ENCODE data around the gene RNF40.
A peak's percentile ranks its signal among the peaks of the same experiment; 100 is the strongest.

The RNF40 gene

GRCh38 chr16:30761928-30762902 lies at the start of gene RNF40, which contains the start of gene CFAP119:
RNF40 (plus strand) TSS chr16:30762322; CDS start chr16:30762546, 224 bp downstream.
CFAP119 (minus strand) TSS chr16:30762062; CDS start chr16:30761748, 314 bp downstream.
- DNase-seq (ENCODE audit: low spot score) = peak; percentile 98

DNA sequence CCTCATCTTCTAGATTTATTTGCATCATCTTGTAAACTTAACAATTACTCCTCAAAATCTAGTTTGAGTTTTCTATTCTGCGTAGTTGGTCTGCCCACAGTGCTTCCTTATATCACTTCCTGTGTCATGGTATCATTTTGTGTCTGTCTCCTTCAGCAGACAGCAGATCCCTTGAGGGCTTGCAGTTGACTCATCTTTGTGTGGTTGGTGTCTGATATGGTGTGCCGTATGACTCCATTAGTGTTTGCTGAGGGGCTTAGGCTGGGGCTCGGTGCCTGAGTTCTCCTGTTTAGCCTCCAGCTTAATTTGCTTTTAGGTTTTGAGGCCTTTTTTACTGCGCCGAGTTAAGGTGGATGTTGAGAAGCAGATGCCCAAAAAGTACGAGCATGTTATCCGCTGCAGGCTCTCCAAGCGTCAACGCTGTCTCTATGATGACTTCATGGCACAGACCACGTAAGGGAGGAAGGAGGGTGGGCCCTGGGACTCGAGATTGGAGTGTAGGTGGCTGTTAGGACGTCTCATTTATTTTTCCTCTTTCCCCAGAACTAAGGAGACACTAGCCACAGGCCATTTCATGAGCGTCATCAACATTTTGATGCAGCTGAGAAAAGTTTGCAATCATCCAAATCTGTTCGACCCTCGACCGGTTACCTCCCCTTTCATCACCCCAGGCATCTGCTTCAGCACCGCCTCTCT lies 46.2 kb upstream of the RNF40 start:
- DNase-seq (ENCODE audit: low spot score) = peak; percentile 19

DNA sequence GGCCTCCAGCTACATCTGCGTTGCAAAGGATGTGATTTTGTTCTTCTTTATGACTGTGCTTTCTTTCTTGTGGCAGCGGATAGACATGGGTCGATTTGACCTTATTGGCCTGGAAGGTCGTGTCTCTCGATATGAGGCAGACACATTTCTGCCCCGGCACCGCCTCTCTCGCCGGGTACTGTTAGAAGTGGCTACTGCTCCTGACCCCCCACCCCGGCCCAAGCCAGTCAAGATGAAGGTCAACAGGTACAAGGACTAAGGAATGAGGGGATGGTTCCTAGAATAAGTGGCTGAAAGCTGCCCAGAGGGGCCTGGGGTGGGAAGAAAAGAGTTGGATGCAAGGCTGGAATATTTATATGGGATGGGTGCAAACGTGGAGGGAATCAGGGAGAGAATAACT lies 42.0 kb upstream of the RNF40 start:
- no peak for DNase-seq (ENCODE audit: low spot score)

DNA sequence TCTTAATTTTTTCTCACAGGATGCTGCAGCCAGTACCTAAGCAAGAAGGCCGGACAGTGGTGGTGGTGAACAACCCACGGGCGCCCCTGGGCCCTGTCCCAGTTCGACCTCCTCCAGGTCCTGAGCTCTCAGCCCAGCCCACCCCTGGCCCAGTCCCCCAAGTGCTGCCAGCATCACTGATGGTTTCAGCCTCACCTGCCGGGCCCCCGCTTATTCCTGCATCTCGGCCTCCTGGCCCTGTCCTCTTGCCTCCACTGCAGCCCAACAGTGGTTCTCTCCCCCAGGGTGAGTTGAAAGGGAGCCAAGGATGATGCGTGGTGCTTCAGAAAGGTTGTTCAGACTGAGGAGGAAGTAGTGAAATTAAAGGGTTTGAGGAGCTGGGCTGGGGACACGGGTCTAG lies 41.4 kb upstream of the RNF40 start:
- no peak for DNase-seq (ENCODE audit: low spot score)

GRCh38 chr16:30721167-30721566 lies 41.0 kb upstream of the RNF40 start:
- DNase-seq (ENCODE audit: low spot score) = no peak

GRCh38 chr16:30721606-30722005 lies 40.5 kb upstream of the RNF40 start:
- no peak for DNase-seq (ENCODE audit: low spot score)

DNA sequence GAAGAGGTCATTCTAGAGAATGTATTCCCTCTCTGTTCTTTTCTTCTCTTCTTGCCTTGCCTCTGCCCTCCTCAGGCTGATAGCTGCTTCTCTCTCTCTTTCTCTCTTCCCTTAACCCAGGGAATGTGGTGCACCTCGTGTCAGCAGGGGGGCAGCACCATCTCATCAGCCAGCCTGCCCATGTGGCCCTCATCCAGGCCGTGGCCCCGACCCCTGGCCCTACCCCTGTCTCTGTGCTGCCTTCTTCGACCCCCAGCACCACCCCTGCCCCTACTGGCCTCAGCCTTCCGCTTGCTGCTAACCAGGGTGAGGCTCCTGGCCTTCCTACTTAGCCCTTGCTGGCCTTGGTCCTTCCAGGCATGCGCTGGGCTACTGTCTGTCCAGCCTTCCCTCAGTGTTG lies 39.7 kb upstream of the RNF40 start:
- no peak for DNase-seq (ENCODE audit: low spot score)

DNA sequence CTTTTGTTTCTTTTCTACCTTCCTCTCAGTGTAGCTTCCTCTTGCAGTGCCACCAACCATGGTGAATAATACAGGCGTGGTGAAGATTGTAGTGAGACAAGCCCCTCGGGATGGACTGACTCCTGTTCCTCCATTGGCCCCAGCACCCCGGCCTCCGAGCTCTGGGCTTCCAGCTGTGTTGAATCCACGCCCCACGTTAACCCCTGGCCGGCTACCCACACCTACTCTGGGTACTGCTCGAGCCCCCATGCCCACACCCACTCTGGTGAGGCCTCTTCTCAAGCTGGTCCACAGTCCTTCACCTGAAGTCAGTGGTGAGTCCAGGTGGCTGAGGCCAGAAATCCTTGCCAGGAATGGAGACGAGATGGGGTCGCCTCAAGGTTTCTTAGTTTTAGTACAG lies 39.2 kb upstream of the RNF40 start:
- no peak for DNase-seq (ENCODE audit: low spot score)

GRCh38 chr16:30723725-30724355 lies 38.3 kb upstream of the RNF40 start:
- DNase-seq (ENCODE audit: low spot score) = no peak

- DNase-seq (ENCODE audit: low spot score) = peak; percentile 54
Measured at GRCh38 chr16:30724641-30725417, 37.3 kb upstream of the RNF40 start.

GRCh38 chr16:30725418-30725792 lies 36.7 kb upstream of the RNF40 start:
- DNase-seq (ENCODE audit: low spot score) = no peak

GRCh38 chr16:30728321-30728720 lies 33.8 kb upstream of the RNF40 start:
- no peak for DNase-seq (ENCODE audit: low spot score)

DNA sequence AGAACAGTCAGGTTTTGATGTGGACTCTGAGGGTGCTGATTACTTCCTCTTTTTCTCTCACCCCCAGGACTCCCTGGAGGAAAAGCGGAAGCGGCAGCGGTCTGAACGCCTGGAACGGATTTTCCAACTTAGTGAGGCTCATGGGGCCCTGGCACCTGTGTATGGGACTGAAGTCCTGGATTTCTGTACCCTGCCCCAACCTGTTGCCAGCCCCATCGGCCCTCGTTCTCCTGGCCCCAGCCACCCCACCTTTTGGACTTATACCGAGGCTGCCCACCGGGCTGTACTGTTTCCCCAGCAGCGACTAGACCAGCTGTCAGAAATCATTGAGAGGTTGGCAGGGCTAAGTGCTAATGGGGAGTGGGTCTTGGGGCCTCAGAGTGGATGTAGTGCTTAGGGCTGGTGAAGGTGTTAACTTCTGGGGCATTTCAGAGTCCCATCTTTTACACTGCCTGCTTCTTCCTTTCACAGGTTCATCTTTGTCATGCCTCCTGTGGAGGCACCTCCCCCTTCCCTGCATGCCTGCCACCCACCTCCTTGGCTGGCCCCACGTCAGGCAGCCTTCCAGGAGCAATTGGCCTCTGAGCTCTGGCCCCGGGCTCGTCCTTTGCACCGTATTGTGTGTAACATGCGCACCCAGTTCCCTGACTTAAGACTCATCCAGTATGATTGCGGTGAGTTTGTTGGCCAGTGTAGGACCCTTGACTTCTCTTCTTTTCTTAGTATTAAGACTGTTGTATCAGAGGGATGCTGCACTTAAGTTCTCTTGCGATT lies 33.0 kb upstream of the RNF40 start:
- DNase-seq (ENCODE audit: low spot score) = peak; percentile 27

- DNase-seq (ENCODE audit: low spot score) = no peak
Measured at GRCh38 chr16:30731411-30731810, 30.7 kb upstream of the RNF40 start.

DNA sequence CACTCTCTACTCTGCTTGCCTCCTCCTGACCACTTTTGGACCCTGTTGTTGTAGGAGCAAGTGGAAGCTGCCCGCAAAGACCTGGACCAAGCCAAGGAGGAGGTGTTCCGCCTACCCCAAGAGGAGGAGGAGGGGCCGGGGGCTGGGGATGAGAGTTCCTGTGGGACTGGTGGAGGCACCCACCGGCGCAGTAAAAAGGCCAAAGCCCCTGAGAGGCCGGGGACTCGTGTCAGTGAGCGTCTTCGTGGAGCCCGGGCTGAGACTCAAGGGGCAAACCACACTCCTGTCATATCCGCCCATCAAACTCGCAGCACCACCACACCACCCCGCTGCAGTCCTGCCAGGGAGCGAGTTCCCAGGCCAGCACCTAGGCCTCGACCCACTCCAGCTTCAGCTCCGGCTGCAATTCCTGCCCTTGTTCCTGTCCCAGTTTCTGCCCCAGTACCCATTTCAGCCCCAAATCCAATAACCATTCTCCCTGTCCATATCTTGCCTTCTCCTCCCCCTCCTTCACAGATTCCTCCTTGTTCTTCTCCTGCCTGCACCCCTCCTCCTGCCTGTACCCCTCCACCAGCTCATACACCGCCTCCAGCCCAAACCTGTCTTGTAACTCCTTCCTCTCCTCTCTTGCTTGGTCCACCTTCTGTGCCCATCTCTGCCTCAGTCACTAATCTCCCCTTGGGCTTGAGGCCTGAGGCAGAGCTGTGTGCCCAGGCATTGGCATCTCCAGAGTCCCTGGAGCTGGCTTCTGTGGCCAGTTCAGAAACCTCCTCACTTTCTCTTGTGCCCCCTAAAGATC lies 24.9 kb upstream of the RNF40 start:
- DNase-seq (ENCODE audit: low spot score) = no peak

- no peak for DNase-seq (ENCODE audit: low spot score)
Measured at GRCh38 chr16:30737794-30738648, 24.1 kb upstream of the RNF40 start.

DNA sequence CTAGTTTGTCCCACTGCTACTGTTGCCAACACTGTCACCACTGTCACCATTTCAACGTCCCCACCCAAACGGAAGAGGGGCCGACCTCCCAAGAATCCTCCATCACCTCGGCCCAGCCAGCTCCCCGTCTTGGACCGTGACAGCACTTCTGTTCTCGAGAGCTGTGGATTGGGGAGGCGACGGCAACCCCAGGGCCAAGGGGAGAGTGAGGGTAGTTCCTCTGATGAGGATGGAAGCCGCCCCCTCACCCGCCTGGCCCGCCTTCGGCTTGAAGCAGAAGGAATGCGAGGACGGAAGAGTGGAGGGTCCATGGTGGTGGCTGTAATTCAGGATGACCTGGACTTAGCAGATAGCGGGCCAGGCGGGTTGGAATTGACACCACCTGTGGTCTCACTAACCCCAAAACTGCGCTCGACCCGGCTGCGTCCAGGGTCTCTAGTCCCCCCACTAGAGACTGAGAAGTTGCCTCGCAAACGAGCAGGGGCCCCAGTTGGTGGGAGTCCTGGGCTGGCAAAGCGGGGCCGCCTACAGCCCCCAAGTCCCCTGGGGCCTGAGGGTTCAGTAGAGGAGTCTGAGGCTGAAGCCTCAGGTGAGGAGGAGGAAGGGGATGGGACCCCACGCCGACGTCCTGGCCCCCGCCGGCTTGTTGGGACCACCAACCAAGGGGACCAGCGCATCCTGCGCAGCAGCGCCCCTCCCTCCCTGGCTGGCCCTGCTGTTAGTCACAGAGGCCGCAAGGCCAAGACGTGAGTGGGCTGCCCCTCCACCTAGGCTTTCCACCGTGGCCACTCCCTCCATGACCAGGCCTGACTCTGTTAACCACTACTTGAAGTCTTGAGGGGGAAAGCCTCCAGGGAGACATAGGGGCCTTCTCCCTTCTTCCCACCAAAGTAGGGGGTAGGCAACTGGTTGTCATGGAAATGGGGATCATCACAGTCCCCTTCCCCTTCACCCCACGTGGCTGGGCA lies 22.9 kb upstream of the RNF40 start:
- no peak for DNase-seq (ENCODE audit: low spot score)

Data from Ammon's horn (tissue), 1 donor.